Prostate gland (tissue), 2 donors: ENCODE data around the gene CDK5RAP1. TPM values are rescaled to one million over a fixed set of nuclear protein-coding genes. Genes with fewer than 3 reads are reported as not detected.

Experiments
- DNase-seq: peaks from one replicate; pipeline ENCODE4 v3.0.0-alpha.2; 2019; ENCODE audit warnings: low spot score
- H3K27ac ChIP-seq, 2 donors: fragments of 200-600 bp; sonication (generic); 2 replicates each; pipeline ENCODE4 v1.5.1; 2017 to 2019
- H3K27me3 ChIP-seq: fragments of 200-600 bp; sonication (generic); replicated peaks from 2 replicates; pipeline ENCODE4 v1.5.1; 2019; ENCODE audit not compliant: insufficient read depth
- H3K36me3 ChIP-seq, 2 donors: fragments of 200-600 bp; sonication (generic); 1 replicate in 1 of 2; 2 replicates in 1 of 2; pipeline versions ENCODE4 v1.5.1 to v1.8.1; 2017 to 2019
- H3K4me1 ChIP-seq: fragments of 200-600 bp; sonication (generic); replicated peaks from 2 replicates; pipeline ENCODE4 v1.5.1; 2019
- H3K4me3 ChIP-seq, 2 donors: fragments of 200-600 bp; sonication (generic); 2 replicates each; pipeline ENCODE4 v1.5.1; 2017 to 2019
- H3K9me3 ChIP-seq: fragments of 200-600 bp; sonication (generic); 2 replicates; pipeline ENCODE4 v1.5.1; 2017
- POLR2A ChIP-seq: fragments of 450-650 bp; IDR thresholded peaks from one replicate; pipeline ENCODE4 v1.6.1; 2016; ENCODE audit warnings: antibody characterized with exemption, mild to moderate bottlenecking
- POLR2AphosphoS5 ChIP-seq: sonication (generic); formaldehyde crosslinking; IDR thresholded peaks from one replicate; pipeline ENCODE4 v1.6.1; 2017; ENCODE audit warnings: antibody characterized with exemption
- WGBS: methylation state at CpG from one replicate; pipeline ENCODE4 v1.1.5; 2018; 5-methylcytosine and 5-hydroxymethylcytosine counted together
- intact Hi-C: fragments of 100-400 bp; cut with DNase I; formaldehyde crosslinking; loops from one replicate; pipeline ENCODE4 v1.14.2; 2022
- total RNA-seq, 2 donors: library from RNA; depleted of rRNA; stranded (reverse); fragments of >200 nt; gene quantifications; one replicate each; pipeline ENCODE4 v1.1.0, GENCODE V29; 2016
- TF ChIP-seq, protein P1 (sequence below), 4 experiments: fragments of 200-600 bp in 2 of 4; fragments of 450-650 bp in 2 of 4; sonication (generic) in 2 of 4; IDR thresholded peaks; 1 replicate in 3 of 4; 2 replicates in 1 of 4; pipeline ENCODE4 v1.5.1; 2016 to 2019; ENCODE audit warnings: antibody characterized with exemption in 4 of 4, mild to moderate bottlenecking in 2 of 4, moderate library complexity in 2 of 4

CDK5RAP1 gene
- total RNA-seq, 2 donors from 2014 or later: 18.0 to 24.7 TPM

- H3K27ac ChIP-seq: no peak overlapping the region
- H3K4me1 ChIP-seq: no peaks in the 10 kb centered on the region
- intact Hi-C loops: no loop called here
- WGBS: 70% methylated on average over 1 of the region's 1 CpG
- TF ChIP-seq POLR2A (no peak), POLR2AphosphoS5 (no peak)
- TF ChIP-seq, protein P1, sequence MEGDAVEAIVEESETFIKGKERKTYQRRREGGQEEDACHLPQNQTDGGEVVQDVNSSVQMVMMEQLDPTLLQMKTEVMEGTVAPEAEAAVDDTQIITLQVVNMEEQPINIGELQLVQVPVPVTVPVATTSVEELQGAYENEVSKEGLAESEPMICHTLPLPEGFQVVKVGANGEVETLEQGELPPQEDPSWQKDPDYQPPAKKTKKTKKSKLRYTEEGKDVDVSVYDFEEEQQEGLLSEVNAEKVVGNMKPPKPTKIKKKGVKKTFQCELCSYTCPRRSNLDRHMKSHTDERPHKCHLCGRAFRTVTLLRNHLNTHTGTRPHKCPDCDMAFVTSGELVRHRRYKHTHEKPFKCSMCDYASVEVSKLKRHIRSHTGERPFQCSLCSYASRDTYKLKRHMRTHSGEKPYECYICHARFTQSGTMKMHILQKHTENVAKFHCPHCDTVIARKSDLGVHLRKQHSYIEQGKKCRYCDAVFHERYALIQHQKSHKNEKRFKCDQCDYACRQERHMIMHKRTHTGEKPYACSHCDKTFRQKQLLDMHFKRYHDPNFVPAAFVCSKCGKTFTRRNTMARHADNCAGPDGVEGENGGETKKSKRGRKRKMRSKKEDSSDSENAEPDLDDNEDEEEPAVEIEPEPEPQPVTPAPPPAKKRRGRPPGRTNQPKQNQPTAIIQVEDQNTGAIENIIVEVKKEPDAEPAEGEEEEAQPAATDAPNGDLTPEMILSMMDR (IDR thresholded peaks at IDR 0.05): no peak
- H3K36me3 ChIP-seq: peaks cover 0 to 4% of the 10 kb centered on the region in 2 donors
- no peak for DNase-seq
- no peak overlapping the region for H3K4me3 ChIP-seq
- no peaks in the 10 kb centered on the region for H3K9me3 ChIP-seq
- no peaks in the 10 kb centered on the region for H3K27me3 ChIP-seq
Measured at GRCh38 chr20:33386673-33387072, 14.6 kb downstream of the CDK5RAP1 start.

DNA sequence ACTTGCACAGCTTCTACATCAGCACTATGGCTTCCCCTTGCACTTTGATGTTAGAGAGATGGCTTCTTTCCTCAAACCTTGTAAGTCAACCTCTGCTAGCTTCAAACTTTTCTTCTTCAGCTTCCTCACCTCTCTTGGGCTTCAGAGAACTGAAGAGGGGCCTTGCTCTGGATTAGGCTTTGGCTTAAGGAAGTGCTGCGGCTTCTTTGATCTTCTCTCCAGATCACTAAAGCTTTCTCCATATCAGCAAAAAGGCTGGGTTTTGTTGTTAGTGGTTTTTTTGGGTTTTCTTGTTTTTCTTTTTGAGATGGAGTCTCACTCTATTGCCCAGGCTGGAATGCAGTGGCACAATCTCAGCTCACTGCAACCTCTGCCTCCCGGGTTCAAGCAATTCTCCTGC, 24.0 kb downstream of the CDK5RAP1 start:
- Histone ChIP-seq H3K27ac (no peak overlapping the region), H3K9me3 (no peaks in the 10 kb centered on the region), H3K36me3 (peaks cover 4 to 12% of the 10 kb centered on the region in 2 donors), H3K4me1 (no peaks in the 10 kb centered on the region), H3K4me3 (no peak overlapping the region), H3K27me3 (no peaks in the 10 kb centered on the region)
- intact Hi-C loops: no loop called here
- TF ChIP-seq POLR2AphosphoS5: no peak
- no peak for TF ChIP-seq POLR2A
- TF ChIP-seq, protein P1 (IDR thresholded peaks at IDR 0.05): no peak
- no peak for DNase-seq
- WGBS: 96% methylated on average over 2 of the region's 2 CpGs

GRCh38 chr20:33373735-33374605, 27.3 kb downstream of the CDK5RAP1 start:
- 47% methylated on average over 4 of the region's 4 CpGs for WGBS
- Histone ChIP-seq H3K9me3 (no peaks in the 10 kb centered on the region), H3K27me3 (no peaks in the 10 kb centered on the region), H3K4me1 (no peaks in the 10 kb centered on the region), H3K27ac (peak overlapping the region; percentile 41 to 77), H3K36me3 (peaks cover 4 to 10% of the 10 kb centered on the region in 2 donors), H3K4me3 (no peak overlapping the region)
- intact Hi-C loops: no loop called here
- peak; percentile 69 for DNase-seq
- TF ChIP-seq POLR2A (no peak), POLR2AphosphoS5 (peak; percentile 84)
- TF ChIP-seq, protein P1 (IDR thresholded peaks at IDR 0.05): no peak

- TF ChIP-seq POLR2AphosphoS5 (no peak), POLR2A (no peak)
- TF ChIP-seq, protein P1 (IDR thresholded peaks at IDR 0.05): no peak
- peak overlapping the region; percentile 59 to 77 for H3K27ac ChIP-seq
- no peak overlapping the region for H3K4me3 ChIP-seq
- WGBS: 82% methylated on average over 4 of the region's 4 CpGs
- no peak for DNase-seq
- no peaks in the 10 kb centered on the region for H3K4me1 ChIP-seq
- intact Hi-C loops: no loop called here
- peaks cover 0 to 3% of the 10 kb centered on the region in 2 donors for H3K36me3 ChIP-seq
- H3K27me3 ChIP-seq: no peaks in the 10 kb centered on the region
- H3K9me3 ChIP-seq: no peaks in the 10 kb centered on the region
Measured at GRCh38 chr20:33372993-33373441, 28.3 kb downstream of the CDK5RAP1 start.

DNA sequence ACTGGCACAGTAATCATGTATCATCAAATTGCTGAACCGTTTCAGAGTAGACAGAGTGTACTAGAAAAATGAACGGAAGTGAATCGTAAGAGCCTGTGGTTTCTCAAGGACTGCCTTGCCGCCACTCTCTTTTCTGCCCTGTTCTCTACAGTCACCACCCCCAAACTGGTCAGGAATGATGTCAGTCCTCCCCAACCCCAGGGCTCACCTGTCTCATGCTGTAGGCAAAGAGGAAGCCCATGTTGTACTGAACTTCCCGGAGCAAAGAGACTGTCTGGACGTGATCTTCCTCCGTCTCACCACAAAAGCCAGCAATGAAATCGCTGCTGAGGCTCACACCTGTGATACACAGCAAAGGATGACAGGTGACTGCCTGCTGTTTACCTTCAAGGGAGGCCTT, 31.0 kb downstream of the CDK5RAP1 start:
- H3K4me3 ChIP-seq: no peak overlapping the region
- DNase-seq: no peak
- no peaks in the 10 kb centered on the region for H3K4me1 ChIP-seq
- WGBS: 94% methylated on average over 8 of the region's 8 CpGs
- H3K27me3 ChIP-seq: no peaks in the 10 kb centered on the region
- no peaks in the 10 kb centered on the region for H3K9me3 ChIP-seq
- H3K27ac ChIP-seq: no peak overlapping the region
- no peak for TF ChIP-seq POLR2A
- TF ChIP-seq POLR2AphosphoS5: no peak
- TF ChIP-seq, protein P1 (IDR thresholded peaks at IDR 0.05): no peak
- intact Hi-C loops: no loop called here
- no peaks in the 10 kb centered on the region for H3K36me3 ChIP-seq
